Putamen (tissue), 1 donor: ENCODE data around the gene VPS13D.
"Not testable (repeated sequence)": the region's sequence is repeated elsewhere in the genome, so short reads cannot be mapped to it uniquely, and the experiment has no call there.

Experiments used
- DNase-seq: peaks from one replicate; pipeline ENCODE4 v3.0.0-alpha.2; 2016; ENCODE audit warnings: low spot score

The VPS13D gene

GRCh38 chr1:12469493-12469892 is 239.7 kb downstream of the VPS13D start:
- DNase-seq, result no peak

GRCh38 chr1:12469990-12470389 is 240.2 kb downstream of the VPS13D start:
- DNase-seq, result no peak

- not testable (repeated sequence) for DNase-seq
Observed at GRCh38 chr1:12470916-12471315, 241.1 kb downstream of the VPS13D start.

- no peak for DNase-seq
Observed at GRCh38 chr1:12472156-12472797, 242.4 kb downstream of the VPS13D start.

GRCh38 chr1:12472798-12473551 is 243.1 kb downstream of the VPS13D start:
- no peak for DNase-seq

GRCh38 chr1:12473596-12474362 is 243.9 kb downstream of the VPS13D start:
- DNase-seq, result no peak

- no peak for DNase-seq
Observed at GRCh38 chr1:12475101-12475500, 245.3 kb downstream of the VPS13D start.

- DNase-seq, result no peak
Observed at GRCh38 chr1:12475530-12475934, 245.7 kb downstream of the VPS13D start.

GRCh38 chr1:12475947-12476346 is 246.1 kb downstream of the VPS13D start:
- DNase-seq, result no peak

GRCh38 chr1:12477314-12477713 is 247.5 kb downstream of the VPS13D start:
- no peak for DNase-seq

GRCh38 chr1:12477936-12478611 is 248.2 kb downstream of the VPS13D start:
- no peak for DNase-seq

- DNase-seq, result no peak
Observed at GRCh38 chr1:12478612-12478985, 248.8 kb downstream of the VPS13D start.

- no peak for DNase-seq
Observed at GRCh38 chr1:12479311-12479710, 249.5 kb downstream of the VPS13D start.

GRCh38 chr1:12480041-12480440 is 250.2 kb downstream of the VPS13D start:
- DNase-seq, result no peak

- no peak for DNase-seq
Observed at GRCh38 chr1:12480748-12481362, 251.0 kb downstream of the VPS13D start.

GRCh38 chr1:12481928-12482327 is 252.1 kb downstream of the VPS13D start:
- no peak for DNase-seq

- no peak for DNase-seq
Observed at GRCh38 chr1:12482988-12483387, 253.2 kb downstream of the VPS13D start.

- no peak for DNase-seq
Observed at GRCh38 chr1:12485231-12486058, 255.6 kb downstream of the VPS13D start.

GRCh38 chr1:12486059-12486341 is 256.2 kb downstream of the VPS13D start:
- DNase-seq, result no peak

- DNase-seq, result no peak
Observed at GRCh38 chr1:12486401-12487005, 256.7 kb downstream of the VPS13D start.

GRCh38 chr1:12487520-12487919 is 257.7 kb downstream of the VPS13D start:
- DNase-seq, result no peak
